GM21381 (cell line): ENCODE results near the gene COBLL1.

Experiments used
- ATAC-seq: cut with Tn5 transposase; IDR thresholded peaks from one replicate; pipeline ENCODE4 v1.9.1; 2021; ENCODE audit warnings: mild to moderate bottlenecking, moderate library complexity; ENCODE audit not compliant: unreplicated experiment

COBLL1 gene

DNA sequence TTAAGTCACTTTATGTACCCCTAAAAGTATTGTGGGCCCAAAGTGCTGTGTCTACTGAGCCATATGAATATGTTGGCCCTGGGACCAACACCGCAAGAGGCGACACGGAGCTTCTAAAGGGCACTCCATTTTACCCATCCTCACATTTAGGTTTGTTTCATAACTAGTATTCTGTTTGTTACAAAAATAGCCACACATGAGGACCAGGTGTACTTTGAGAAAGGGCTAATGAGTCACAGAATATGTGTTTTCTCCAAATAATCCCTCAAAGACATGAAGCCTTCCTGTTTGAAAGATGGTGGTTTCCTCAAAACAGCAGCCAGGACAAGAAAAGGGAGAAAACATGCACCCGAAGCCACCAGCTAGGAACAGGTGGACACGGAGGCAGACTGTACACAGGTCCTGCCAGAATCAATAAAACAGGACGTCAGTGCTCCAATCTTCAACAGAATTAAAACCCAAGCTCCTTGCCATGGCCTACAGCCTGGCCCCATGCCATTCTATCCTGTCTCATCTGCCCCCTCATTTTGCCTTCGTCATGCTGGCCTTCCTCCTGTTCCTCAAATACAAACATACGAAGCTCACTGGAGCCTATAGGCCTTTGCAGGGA lies 198.6 kb downstream of the COBLL1 start:
- no peak for ATAC-seq

DNA sequence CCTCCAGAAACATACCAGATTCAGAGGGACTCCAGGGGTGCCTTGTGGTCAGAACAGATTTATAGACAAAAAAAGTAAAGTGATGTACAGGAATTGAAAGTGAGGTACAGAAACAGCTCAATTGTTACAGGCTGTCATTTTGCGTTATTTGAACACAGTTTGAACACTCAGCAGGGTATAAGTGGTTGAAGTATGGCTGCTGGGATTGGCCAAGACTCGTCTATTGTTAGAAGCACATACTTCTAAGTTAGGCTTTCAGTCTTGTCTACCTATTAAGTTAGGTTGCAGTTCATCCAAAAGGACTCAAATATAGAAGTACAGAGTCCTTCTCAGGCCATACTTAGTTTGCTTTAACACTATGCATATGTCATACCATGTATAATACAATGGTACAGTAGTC lies 199.4 kb downstream of the COBLL1 start:
- no peak for ATAC-seq
